ENCODE measurements around the gene ANKRD11. TPM values are rescaled to one million over a fixed set of nuclear protein-coding genes. Genes with fewer than 3 reads are reported as not detected.

Gene ANKRD11
- total RNA-seq, 1 donor from 2014 or later = 367 TPM

DNA sequence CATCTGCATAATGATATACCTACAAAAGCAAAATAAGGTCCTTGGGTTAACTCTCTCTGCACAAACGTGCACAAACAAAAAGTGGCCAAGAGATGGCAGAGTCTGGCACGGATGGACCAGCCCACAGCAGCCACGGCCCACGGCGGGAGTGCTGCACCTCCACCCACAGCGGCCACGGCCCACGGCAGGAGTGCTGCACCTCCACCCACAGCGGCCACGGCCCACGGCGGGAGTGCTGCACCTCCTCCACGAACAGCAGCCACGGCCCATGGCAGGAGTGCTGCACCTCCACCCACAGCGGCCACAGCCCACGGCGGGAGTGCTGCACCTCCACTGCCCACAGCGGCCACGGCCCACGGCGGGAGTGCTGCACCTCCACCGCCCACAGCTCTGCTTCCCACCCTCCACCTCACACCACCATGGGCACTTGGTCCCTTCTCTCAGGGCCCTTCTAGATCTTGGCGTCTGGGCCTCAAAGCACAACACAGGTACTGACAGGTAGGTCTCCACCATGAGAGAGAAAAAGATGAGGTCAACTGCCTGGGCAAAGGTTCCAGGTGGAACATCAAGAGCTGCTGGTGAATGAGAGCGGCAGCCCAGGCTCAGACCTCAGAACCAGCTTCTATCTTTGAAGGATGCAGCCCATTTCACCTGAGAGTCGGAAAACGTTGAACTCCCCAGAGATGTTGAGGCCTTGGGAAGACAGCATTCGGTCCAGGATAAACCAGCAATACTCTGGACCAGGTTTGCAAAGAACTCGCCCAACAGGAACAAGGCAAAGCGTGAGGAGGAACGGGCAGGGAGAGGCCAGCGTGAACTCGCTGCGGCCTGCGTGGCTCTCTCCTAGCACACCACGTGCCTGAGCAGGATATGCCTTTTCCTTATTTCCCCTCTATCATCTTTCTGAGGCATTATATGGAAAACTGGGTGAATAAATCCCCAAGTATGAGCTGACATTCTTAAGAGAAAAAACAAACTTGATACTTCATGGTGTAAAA lies 148.4 kb downstream of the ANKRD11 start:
- no peak for DNase-seq
- peaks cover 46% of the 10 kb centered on the region for H3K9me3 Mint-ChIP-seq (ENCODE audit: unreplicated experiment)
- peak overlapping the region; percentile 83 for H3K27ac Mint-ChIP-seq (ENCODE audit: unreplicated experiment)
- peaks cover 68% of the 10 kb centered on the region for H3K4me1 Mint-ChIP-seq (ENCODE audit: low read depth, unreplicated experiment)
- H3K36me3 Mint-ChIP-seq (ENCODE audit: unreplicated experiment) = no peaks in the 10 kb centered on the region
- TF ChIP-seq, protein P1, sequence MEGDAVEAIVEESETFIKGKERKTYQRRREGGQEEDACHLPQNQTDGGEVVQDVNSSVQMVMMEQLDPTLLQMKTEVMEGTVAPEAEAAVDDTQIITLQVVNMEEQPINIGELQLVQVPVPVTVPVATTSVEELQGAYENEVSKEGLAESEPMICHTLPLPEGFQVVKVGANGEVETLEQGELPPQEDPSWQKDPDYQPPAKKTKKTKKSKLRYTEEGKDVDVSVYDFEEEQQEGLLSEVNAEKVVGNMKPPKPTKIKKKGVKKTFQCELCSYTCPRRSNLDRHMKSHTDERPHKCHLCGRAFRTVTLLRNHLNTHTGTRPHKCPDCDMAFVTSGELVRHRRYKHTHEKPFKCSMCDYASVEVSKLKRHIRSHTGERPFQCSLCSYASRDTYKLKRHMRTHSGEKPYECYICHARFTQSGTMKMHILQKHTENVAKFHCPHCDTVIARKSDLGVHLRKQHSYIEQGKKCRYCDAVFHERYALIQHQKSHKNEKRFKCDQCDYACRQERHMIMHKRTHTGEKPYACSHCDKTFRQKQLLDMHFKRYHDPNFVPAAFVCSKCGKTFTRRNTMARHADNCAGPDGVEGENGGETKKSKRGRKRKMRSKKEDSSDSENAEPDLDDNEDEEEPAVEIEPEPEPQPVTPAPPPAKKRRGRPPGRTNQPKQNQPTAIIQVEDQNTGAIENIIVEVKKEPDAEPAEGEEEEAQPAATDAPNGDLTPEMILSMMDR (IDR thresholded peaks at IDR 0.05; ENCODE audit: partially characterized antibody, unreplicated experiment) = no peak
- H3K27me3 Mint-ChIP-seq (ENCODE audit: unreplicated experiment) = peaks cover 29% of the 10 kb centered on the region
- H3K4me3 Mint-ChIP-seq (ENCODE audit: unreplicated experiment) = peak overlapping the region; percentile 35

DNA sequence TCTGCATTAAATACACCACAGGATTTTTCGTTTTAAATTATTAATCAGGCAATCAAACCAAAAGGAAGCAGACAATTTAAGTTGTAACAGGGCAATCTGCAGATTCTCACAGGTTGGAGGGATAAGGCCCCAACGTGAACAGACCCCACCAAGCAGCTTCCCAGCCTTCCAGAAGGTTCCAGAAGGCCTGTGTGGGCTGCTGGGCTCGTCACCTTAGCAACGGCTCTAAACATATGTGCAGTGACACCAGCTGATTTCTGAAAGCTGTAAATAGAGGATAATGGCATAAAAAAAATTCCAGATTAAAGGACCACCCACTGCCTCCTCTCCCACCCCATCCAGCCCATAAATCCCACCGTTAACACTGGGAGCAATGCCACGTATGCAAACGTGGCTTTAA lies 149.1 kb downstream of the ANKRD11 start:
- Mint-ChIP-seq H3K4me1 (ENCODE audit: low read depth, unreplicated experiment) (peaks cover 62% of the 10 kb centered on the region), H3K4me3 (ENCODE audit: unreplicated experiment) (peak overlapping the region; percentile 35), H3K9me3 (ENCODE audit: unreplicated experiment) (peaks cover 45% of the 10 kb centered on the region), H3K27ac (ENCODE audit: unreplicated experiment) (peak overlapping the region; percentile 77), H3K27me3 (ENCODE audit: unreplicated experiment) (peaks cover 26% of the 10 kb centered on the region), H3K36me3 (ENCODE audit: unreplicated experiment) (no peaks in the 10 kb centered on the region)
- TF ChIP-seq, protein P1 (IDR thresholded peaks at IDR 0.05; ENCODE audit: partially characterized antibody, unreplicated experiment) = no peak
- DNase-seq = no peak

DNA sequence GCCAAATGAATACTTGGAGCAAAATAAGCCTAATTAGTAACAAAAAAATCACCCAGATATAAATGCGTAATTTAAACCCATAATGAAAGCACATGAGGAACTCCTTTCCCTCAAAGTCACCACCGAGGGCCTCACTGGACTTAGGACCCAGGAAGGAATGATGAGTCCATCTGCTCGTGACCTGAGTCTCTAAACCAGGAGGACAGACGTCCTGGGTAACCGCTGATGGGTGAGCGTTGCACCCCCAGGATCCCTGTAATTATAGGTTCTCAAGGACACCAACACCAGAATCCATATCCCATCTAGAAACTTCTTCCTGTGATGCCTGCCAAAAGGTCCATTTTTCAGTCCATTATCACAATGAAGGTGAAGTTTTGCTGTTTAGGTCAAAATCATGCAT lies 151.5 kb downstream of the ANKRD11 start:
- Mint-ChIP-seq H3K27ac (ENCODE audit: unreplicated experiment) (peak overlapping the region; percentile 78), H3K4me1 (ENCODE audit: low read depth, unreplicated experiment) (peaks cover 62% of the 10 kb centered on the region), H3K27me3 (ENCODE audit: unreplicated experiment) (peaks cover 24% of the 10 kb centered on the region), H3K4me3 (ENCODE audit: unreplicated experiment) (peak overlapping the region; percentile 67), H3K36me3 (ENCODE audit: unreplicated experiment) (no peaks in the 10 kb centered on the region), H3K9me3 (ENCODE audit: unreplicated experiment) (peaks cover 42% of the 10 kb centered on the region)
- DNase-seq = no peak
- TF ChIP-seq, protein P1 (IDR thresholded peaks at IDR 0.05; ENCODE audit: partially characterized antibody, unreplicated experiment) = no peak

DNA sequence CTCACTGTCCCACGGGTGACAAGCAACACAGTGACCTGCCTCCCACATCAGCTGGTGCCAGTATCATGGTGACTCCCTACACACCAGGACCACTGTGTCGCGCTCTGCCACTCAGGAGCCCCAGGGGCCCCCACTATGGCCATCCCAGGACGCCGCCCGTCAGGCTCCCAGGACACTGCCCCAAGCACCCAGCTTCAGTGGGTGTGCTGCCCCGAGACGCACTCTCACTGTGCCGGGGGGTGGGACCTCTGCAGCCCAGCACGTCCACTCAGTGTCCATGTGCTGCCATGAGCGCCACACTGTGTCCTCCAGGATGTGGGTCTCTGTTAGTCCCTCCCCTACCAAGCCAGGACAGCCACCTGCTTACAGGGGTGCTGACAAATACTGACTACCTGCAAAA lies 152.4 kb downstream of the ANKRD11 start:
- Mint-ChIP-seq H3K4me3 (ENCODE audit: unreplicated experiment) (no peak overlapping the region), H3K27ac (ENCODE audit: unreplicated experiment) (no peak overlapping the region), H3K4me1 (ENCODE audit: low read depth, unreplicated experiment) (peaks cover 60% of the 10 kb centered on the region), H3K36me3 (ENCODE audit: unreplicated experiment) (no peaks in the 10 kb centered on the region), H3K27me3 (ENCODE audit: unreplicated experiment) (peaks cover 20% of the 10 kb centered on the region), H3K9me3 (ENCODE audit: unreplicated experiment) (peaks cover 40% of the 10 kb centered on the region)
- TF ChIP-seq, protein P1 (IDR thresholded peaks at IDR 0.05; ENCODE audit: partially characterized antibody, unreplicated experiment) = no peak
- DNase-seq = no peak
